C4-2B (cell line): Measurements from ENCODE around the gene KANK2.

Experiments
- H3K27ac ChIP-seq: fragments of 450-650 bp; 2 replicates; pipeline ENCODE4 v1.5.1; 2017
- CTCF ChIP-seq: fragments of 450-650 bp; conservative IDR thresholded peaks from 2 replicates; pipeline ENCODE4 v1.5.1; 2017; ENCODE audit warnings: mild to moderate bottlenecking
- ZFX ChIP-seq: fragments of 450-650 bp; IDR thresholded peaks from 2 replicates; pipeline ENCODE4 v1.6.1; 2017

KANK2 gene

DNA sequence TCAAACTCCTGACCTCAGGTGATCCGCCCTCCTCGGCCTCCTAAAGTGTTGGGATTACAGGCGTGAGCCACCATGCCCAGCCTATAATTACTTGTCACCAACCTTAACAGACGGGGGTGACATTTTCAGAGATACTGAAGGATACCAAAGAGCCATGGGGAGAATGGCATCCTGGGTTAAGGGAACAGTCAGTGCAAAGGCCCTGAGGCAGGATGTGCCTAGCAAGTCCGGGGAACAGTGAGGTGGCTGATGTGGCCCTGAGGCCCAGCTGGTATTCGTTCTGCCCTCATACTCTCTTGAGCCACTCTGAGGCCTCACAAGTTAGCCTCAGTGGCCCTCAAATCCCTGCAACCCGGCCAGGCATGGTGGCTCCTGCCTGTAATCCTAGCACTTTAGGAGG, 27.1 kb upstream of the KANK2 start:
- TF ChIP-seq ZFX, result no peak
- no peak for TF ChIP-seq CTCF
- H3K27ac ChIP-seq, result no peak overlapping the region

DNA sequence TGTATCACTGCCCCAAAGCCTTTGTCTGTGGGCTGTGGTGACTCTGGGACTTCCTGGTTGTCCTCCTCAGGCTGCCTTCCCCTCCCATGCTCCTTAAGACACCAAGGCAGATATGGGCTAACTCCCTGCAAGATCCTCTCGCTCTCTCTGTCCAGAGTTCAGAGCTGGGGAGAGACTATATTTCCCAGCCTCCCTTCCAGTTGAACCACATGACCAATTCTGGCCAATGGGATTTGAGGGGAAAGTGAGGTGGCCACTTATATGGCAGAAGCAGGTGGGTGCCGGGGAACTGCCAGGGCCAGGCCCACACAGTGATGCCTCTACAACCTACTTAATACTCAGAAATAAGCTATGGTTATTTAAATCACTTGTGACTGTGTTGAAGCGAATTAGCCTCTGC, 25.9 kb upstream of the KANK2 start:
- TF ChIP-seq ZFX, result no peak
- TF ChIP-seq CTCF, result no peak
- no peak overlapping the region for H3K27ac ChIP-seq

DNA sequence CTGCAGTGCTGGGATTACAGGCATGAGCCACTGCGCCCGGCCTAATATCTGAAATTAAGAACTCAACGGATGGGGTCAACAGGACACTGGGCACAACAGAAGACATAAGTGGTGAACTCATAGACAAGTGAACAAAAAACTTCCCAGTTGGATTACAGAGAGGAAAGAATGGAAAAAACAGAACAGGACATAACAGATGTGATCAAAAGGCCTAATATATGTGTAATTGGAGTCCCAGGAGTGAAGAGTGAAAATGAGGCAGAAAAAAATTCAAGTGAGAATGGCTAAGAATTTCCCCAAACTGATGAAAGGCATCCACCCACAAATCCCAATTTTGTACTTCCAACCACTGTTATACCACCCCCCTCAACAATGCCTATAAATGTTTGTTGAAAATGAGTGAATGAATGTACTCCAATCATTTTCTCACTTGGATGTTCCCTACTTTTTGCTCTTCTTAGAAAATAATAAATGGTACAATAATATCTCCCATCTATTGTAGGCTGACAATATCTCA, 23.8 kb upstream of the KANK2 start:
- H3K27ac ChIP-seq, result no peak overlapping the region
- TF ChIP-seq ZFX, result no peak
- no peak for TF ChIP-seq CTCF

GRCh38 chr19:11214387-11214786, 17.0 kb upstream of the KANK2 start:
- TF ChIP-seq ZFX (no peak), CTCF (no peak)
- no peak overlapping the region for H3K27ac ChIP-seq

GRCh38 chr19:11210656-11210928, 13.2 kb upstream of the KANK2 start:
- TF ChIP-seq CTCF, result no peak
- TF ChIP-seq ZFX, result no peak
- no peak overlapping the region for H3K27ac ChIP-seq

GRCh38 chr19:11209839-11210655, 12.7 kb upstream of the KANK2 start:
- no peak overlapping the region for H3K27ac ChIP-seq
- TF ChIP-seq CTCF, result no peak

- TF ChIP-seq ZFX (no peak), CTCF (no peak)
- H3K27ac ChIP-seq, result no peak overlapping the region
Measured at GRCh38 chr19:11208561-11209471, 11.5 kb upstream of the KANK2 start.
